SK-N-SH treated with all-trans-retinoic acid at 6 μM for 48 hours (cell line): ENCODE results near the gene MMEL1.
A peak's percentile ranks its signal among the peaks of the same experiment; 100 is the strongest.

Experiments used
- ATAC-seq: fragments of 200-7000 bp; cut with Tn5 transposase; 3 replicates; pipeline ENCODE4 v1.9.1; 2020; ENCODE audit warnings: mild to moderate bottlenecking, moderate library complexity
- ARNTL ChIP-seq: fragments of 450-650 bp; formaldehyde crosslinking; IDR thresholded peaks from 2 replicates; pipeline ENCODE4 v1.5.0; 2020; ENCODE audit warnings: low read depth, mild to moderate bottlenecking, moderate library complexity, borderline replicate concordance
- CSDC2 ChIP-seq: fragments of 250-450 bp; sonication (Bioruptor Pico); IDR thresholded peaks from 2 replicates; pipeline ENCODE4 v1.5.0; 2020; ENCODE audit warnings: mild to moderate bottlenecking, moderate library complexity
- ESRRG ChIP-seq: fragments of 250-450 bp; sonication (Bioruptor Pico); IDR thresholded peaks from 2 replicates; pipeline ENCODE4 v1.6.1; 2021; ENCODE audit warnings: mild to moderate bottlenecking
- GLIS3 ChIP-seq: fragments of 250-450 bp; sonication (Bioruptor Pico); IDR thresholded peaks from 2 replicates; pipeline ENCODE4 v1.5.0; 2020; ENCODE audit warnings: mild to moderate bottlenecking, moderate library complexity
- OSR1 ChIP-seq: fragments of 250-450 bp; sonication (Bioruptor Pico); IDR thresholded peaks from 2 replicates; pipeline ENCODE4 v1.8.0; 2022; ENCODE audit warnings: moderate library complexity, mild to moderate bottlenecking, inconsistent platforms
- PPARA ChIP-seq: fragments of 250-450 bp; sonication (Bioruptor Pico); IDR thresholded peaks from 2 replicates; pipeline ENCODE4 v1.5.0; 2020; ENCODE audit warnings: mild to moderate bottlenecking, borderline replicate concordance
- RARB ChIP-seq: fragments of 250-450 bp; sonication (Bioruptor Pico); IDR thresholded peaks from 2 replicates; pipeline ENCODE4 v1.8.0; 2021; ENCODE audit warnings: mild to moderate bottlenecking, moderate library complexity
- SNAI2 ChIP-seq: fragments of 250-450 bp; sonication (Bioruptor Pico); IDR thresholded peaks from 2 replicates; pipeline ENCODE4 v1.5.0; 2020; ENCODE audit warnings: mild to moderate bottlenecking, moderate library complexity
- TCF4 ChIP-seq: fragments of 250-450 bp; sonication (Bioruptor Pico); IDR thresholded peaks from 2 replicates; pipeline ENCODE4 v1.8.0; 2021; ENCODE audit warnings: mild to moderate bottlenecking, moderate library complexity, borderline replicate concordance
- TOX ChIP-seq: fragments of 250-450 bp; sonication (Bioruptor Pico); IDR thresholded peaks from 2 replicates; pipeline ENCODE4 v1.8.0; 2021; ENCODE audit warnings: mild to moderate bottlenecking, moderate library complexity, borderline replicate concordance
- ZC3H10 ChIP-seq: fragments of 250-450 bp; sonication (Bioruptor Pico); IDR thresholded peaks from 2 replicates; pipeline ENCODE4 v1.5.1; 2021; ENCODE audit warnings: mild to moderate bottlenecking, moderate library complexity
- ZFP3 ChIP-seq: fragments of 250-450 bp; sonication (Bioruptor Pico); IDR thresholded peaks from 2 replicates; pipeline ENCODE4 v1.5.0; 2020; ENCODE audit warnings: mild to moderate bottlenecking, moderate library complexity
- ZNF565 ChIP-seq: fragments of 450-650 bp; formaldehyde crosslinking; conservative IDR thresholded peaks from 2 replicates; pipeline ENCODE4 v1.5.0; 2020; ENCODE audit warnings: low read depth, mild to moderate bottlenecking, moderate library complexity
- ZNF70 ChIP-seq: fragments of 450-650 bp; formaldehyde crosslinking; IDR thresholded peaks from 2 replicates; pipeline ENCODE4 v1.5.0; 2020; ENCODE audit warnings: mild to moderate bottlenecking, moderate library complexity
- ZNF8 ChIP-seq: fragments of 450-650 bp; formaldehyde crosslinking; IDR thresholded peaks from 2 replicates; pipeline ENCODE4 v1.5.0; 2020; ENCODE audit warnings: mild to moderate bottlenecking, moderate library complexity
- TF ChIP-seq, protein P1 (sequence below): fragments of 250-450 bp; sonication (Bioruptor Pico); IDR thresholded peaks from 2 replicates; pipeline ENCODE4 v1.8.0; 2021; ENCODE audit warnings: low read depth, mild to moderate bottlenecking, moderate library complexity, borderline replicate concordance
- TF ChIP-seq, protein P2 (sequence below): fragments of 250-450 bp; sonication (Bioruptor Pico); IDR thresholded peaks from 2 replicates; pipeline ENCODE4 v1.5.1; 2021; ENCODE audit warnings: mild to moderate bottlenecking, moderate library complexity
- TF ChIP-seq, protein P3 (sequence below): fragments of 250-450 bp; sonication (Bioruptor Pico); IDR thresholded peaks from 2 replicates; pipeline ENCODE4 v1.5.0; 2020; ENCODE audit warnings: mild to moderate bottlenecking, moderate library complexity

The MMEL1 gene

DNA sequence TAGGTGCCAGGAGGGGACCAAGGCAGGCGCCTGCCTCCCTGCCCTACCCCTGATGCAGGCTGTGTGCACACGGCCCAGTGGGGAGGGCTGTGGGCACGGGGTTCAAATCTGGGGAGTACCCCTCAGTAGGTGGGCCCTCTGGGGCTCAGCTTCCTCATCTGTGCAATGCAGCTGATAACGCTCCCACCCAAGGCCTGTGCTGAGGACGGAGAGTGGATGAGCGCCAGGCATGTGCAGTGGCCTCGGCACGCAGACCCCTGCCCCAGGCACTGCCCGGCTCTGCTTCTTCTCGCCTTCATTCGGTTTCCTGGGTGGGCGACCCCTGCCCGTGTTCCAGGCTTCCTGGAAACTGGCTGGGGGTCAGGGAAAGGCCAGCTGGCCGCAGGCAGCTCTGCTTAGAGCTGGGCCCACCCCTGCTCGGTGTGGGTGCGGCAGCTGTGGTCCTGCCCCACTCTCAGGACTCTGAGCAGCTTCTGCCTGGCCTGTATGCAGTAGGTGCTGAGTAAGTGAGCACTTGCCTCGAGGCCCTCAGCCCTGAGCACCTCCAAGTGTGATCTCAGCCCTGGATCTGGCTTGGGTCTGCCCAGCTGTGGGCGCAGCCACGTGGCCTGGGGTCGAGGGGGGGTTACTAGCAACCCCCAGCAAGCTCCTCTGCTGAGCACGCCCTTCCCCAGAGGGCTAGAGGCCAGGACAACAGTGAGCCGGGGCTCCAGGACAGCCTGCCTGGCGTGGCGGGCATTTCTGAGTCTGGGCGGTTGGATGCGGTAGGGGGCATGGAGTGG lies 88.5 kb downstream of the MMEL1 start:
- TF ChIP-seq ZC3H10 (CRISPR knock-in tag): no peak
- TF ChIP-seq ARNTL: no peak
- no peak for TF ChIP-seq RARB (CRISPR knock-in tag)
- TF ChIP-seq TOX (CRISPR knock-in tag): no peak
- no peak for TF ChIP-seq SNAI2
- no peak for TF ChIP-seq PPARA (CRISPR knock-in tag)
- TF ChIP-seq, protein P1, sequence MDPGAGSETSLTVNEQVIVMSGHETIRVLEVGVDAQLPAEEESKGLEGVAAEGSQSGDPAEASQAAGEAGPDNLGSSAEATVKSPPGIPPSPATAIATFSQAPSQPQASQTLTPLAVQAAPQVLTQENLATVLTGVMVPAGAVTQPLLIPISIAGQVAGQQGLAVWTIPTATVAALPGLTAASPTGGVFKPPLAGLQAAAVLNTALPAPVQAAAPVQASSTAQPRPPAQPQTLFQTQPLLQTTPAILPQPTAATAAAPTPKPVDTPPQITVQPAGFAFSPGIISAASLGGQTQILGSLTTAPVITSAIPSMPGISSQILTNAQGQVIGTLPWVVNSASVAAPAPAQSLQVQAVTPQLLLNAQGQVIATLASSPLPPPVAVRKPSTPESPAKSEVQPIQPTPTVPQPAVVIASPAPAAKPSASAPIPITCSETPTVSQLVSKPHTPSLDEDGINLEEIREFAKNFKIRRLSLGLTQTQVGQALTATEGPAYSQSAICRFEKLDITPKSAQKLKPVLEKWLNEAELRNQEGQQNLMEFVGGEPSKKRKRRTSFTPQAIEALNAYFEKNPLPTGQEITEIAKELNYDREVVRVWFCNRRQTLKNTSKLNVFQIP (CRISPR knock-in tag): no peak
- TF ChIP-seq OSR1 (CRISPR knock-in tag): no peak
- no peak; the same call in 1 of the 2 replicates for TF ChIP-seq ZNF70 (CRISPR knock-in tag)
- TF ChIP-seq CSDC2: no peak
- ATAC-seq: no peak

DNA sequence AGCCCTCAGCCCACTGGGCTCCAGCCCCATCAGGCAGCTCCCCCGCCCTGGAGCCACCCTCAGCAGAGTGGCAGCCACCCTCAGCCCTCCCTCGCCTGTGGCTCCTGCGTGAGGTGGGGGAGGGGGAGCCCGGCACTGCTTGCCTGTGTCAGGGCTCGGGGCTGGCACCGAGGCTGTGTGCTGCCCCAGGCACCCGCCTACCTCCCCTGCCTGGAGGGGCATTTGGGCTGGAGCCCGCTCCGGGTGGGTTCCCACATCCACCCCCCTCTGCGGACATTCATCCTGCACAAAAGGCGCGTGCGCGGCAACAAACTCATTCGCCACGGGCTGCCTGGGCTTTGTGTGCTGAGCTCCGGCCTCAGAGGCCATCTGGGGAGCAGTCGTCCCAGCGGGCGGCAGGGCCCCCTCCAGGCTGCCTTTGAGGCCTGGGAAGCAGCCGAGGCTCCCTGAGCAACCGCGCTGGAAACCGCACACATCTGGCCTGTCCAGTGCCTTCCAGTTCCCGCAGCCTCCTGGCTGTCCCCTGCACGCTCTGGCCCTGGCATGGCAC lies 89.2 kb downstream of the MMEL1 start:
- peak; percentile 0; the same call in 1 of the 3 replicates for ATAC-seq

GRCh38 chr1:2542246-2542915 lies 90.4 kb downstream of the MMEL1 start:
- TF ChIP-seq, protein P2, sequence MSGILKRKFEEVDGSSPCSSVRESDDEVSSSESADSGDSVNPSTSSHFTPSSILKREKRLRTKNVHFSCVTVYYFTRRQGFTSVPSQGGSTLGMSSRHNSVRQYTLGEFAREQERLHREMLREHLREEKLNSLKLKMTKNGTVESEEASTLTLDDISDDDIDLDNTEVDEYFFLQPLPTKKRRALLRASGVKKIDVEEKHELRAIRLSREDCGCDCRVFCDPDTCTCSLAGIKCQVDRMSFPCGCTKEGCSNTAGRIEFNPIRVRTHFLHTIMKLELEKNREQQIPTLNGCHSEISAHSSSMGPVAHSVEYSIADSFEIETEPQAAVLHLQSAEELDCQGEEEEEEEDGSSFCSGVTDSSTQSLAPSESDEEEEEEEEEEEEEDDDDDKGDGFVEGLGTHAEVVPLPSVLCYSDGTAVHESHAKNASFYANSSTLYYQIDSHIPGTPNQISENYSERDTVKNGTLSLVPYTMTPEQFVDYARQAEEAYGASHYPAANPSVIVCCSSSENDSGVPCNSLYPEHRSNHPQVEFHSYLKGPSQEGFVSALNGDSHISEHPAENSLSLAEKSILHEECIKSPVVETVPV (CRISPR knock-in tag): no peak
- no peak for TF ChIP-seq TOX (CRISPR knock-in tag)
- no peak for TF ChIP-seq GLIS3
- TF ChIP-seq ZNF70 (CRISPR knock-in tag): no peak
- ATAC-seq: no peak

More for the DNA sequence above, 89.2 kb downstream of the MMEL1 start:
- no peak for TF ChIP-seq ZNF70 (CRISPR knock-in tag)
- TF ChIP-seq TOX (CRISPR knock-in tag): no peak
- TF ChIP-seq, protein P3, sequence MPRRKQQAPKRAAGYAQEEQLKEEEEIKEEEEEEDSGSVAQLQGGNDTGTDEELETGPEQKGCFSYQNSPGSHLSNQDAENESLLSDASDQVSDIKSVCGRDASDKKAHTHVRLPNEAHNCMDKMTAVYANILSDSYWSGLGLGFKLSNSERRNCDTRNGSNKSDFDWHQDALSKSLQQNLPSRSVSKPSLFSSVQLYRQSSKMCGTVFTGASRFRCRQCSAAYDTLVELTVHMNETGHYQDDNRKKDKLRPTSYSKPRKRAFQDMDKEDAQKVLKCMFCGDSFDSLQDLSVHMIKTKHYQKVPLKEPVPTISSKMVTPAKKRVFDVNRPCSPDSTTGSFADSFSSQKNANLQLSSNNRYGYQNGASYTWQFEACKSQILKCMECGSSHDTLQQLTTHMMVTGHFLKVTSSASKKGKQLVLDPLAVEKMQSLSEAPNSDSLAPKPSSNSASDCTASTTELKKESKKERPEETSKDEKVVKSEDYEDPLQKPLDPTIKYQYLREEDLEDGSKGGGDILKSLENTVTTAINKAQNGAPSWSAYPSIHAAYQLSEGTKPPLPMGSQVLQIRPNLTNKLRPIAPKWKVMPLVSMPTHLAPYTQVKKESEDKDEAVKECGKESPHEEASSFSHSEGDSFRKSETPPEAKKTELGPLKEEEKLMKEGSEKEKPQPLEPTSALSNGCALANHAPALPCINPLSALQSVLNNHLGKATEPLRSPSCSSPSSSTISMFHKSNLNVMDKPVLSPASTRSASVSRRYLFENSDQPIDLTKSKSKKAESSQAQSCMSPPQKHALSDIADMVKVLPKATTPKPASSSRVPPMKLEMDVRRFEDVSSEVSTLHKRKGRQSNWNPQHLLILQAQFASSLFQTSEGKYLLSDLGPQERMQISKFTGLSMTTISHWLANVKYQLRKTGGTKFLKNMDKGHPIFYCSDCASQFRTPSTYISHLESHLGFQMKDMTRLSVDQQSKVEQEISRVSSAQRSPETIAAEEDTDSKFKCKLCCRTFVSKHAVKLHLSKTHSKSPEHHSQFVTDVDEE (CRISPR knock-in tag): no peak
- TF ChIP-seq ZNF8 (CRISPR knock-in tag): no peak
- TF ChIP-seq ZNF565 (CRISPR knock-in tag): no peak
- no peak for TF ChIP-seq PPARA (CRISPR knock-in tag)
- TF ChIP-seq TCF4 (CRISPR knock-in tag): no peak
- TF ChIP-seq, protein P2 (CRISPR knock-in tag): no peak
- no peak for TF ChIP-seq ZFP3 (CRISPR knock-in tag)
- no peak for TF ChIP-seq ARNTL
- TF ChIP-seq SNAI2: no peak
- no peak for TF ChIP-seq ZC3H10 (CRISPR knock-in tag)
- no peak for TF ChIP-seq CSDC2
- TF ChIP-seq GLIS3: no peak
- no peak for TF ChIP-seq OSR1 (CRISPR knock-in tag)
- TF ChIP-seq ESRRG: no peak
